GM18505 (cell line): ENCODE data around the gene IL21.

ENCODE experiments used
- ATAC-seq: cut with Tn5 transposase; IDR thresholded peaks from one replicate; pipeline ENCODE4 v1.9.1; 2021; ENCODE audit not compliant: unreplicated experiment
- POLR2A ChIP-seq: IDR thresholded peaks from 4 replicates; pipeline ENCODE4 v1.6.1; 2011; ENCODE audit warnings: borderline replicate concordance; ENCODE audit not compliant: insufficient read depth, insufficient read length; ENCODE audit errors: extremely low read depth

Gene IL21

GRCh38 chr4:122621016-122621507 is at the start of gene IL21:
TSS of gene IL21 (minus strand) at chr4:122621066. CDS start at chr4:122621011, 55 bp downstream.
- no peak for ATAC-seq
- no peak for TF ChIP-seq POLR2A

- TF ChIP-seq POLR2A = no peak
- ATAC-seq = no peak
Measured at GRCh38 chr4:122669911-122670738, 49.3 kb upstream of the IL21 start.

- ATAC-seq = no peak
- no peak for TF ChIP-seq POLR2A
Measured at GRCh38 chr4:122668241-122668640, 47.4 kb upstream of the IL21 start.

DNA sequence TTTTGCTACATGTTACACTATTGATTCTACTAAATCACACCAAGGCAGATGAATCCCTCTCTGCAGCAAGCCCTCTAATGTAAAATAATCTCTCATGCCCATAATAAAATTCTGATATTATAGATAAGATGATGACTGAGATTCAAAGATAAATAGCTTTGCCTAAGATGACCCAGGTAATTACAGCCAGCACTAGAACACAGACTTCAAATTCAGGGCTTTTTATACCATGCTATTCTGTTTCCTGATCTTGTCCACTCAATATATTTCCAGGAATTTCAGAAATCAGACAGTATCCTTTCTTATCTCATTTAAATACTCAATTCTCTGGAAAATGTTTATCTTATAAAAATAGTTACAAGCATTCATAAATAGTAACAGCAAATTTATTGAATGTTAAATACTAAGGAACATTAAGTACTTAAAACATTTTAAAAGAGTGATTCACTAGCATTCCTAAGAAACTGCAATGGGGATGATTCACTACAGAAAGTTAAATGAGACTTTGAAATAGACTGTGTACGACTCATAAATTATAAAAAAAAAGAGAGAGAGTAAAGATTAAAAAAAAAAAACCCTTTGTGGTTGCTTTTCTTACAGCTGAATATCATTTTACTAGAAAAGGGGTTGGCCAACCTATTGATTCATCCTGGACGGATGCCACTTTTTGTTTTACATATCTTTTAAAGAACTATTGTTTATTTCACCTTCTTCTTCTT is 45.8 kb upstream of the IL21 start:
- no peak for ATAC-seq

GRCh38 chr4:122665161-122665929 is 44.5 kb upstream of the IL21 start:
- TF ChIP-seq POLR2A = no peak
- no peak for ATAC-seq

More for the DNA sequence above, 45.8 kb upstream of the IL21 start:
- no peak for TF ChIP-seq POLR2A

- no peak for ATAC-seq
- TF ChIP-seq POLR2A = no peak
Measured at GRCh38 chr4:122663814-122664610, 43.1 kb upstream of the IL21 start.

DNA sequence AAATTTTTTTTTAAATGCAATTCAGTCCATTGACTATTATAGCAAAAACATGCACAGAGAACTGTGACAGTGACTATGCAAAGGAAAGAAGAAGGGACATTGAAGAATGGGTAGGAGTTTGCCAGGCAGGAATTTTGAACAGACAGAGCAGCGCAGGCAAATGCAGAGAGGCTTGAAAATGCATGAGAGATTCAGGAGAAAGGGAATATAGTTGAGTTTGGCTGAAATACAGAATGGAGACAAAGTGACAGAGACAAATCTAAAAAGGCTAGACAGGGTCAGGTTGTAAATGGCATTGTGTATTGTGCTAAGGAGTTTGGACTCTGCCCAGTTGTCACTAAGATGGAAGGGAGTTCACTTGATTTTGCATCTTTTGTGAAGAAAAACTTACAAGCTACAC is 42.4 kb upstream of the IL21 start:
- no peak for ATAC-seq
- no peak for TF ChIP-seq POLR2A

DNA sequence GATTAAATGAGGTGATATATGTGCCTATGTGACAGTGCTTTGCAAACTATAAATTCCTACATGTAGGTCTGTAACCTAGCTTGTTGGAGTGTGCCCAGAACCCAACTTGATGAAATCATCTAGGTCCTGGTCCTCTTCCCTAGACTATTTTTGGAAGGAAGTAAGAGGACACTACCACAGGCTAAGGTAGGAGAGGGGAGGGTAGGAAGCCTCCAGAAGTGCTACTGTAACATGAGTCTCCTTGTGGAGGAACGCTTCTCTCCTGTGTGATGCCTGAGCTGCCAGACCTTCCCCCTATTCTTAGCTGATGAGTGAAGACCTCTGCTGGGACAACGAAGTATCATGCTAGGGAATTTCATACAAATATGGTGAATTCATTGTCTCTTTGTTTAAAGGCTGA is 41.8 kb upstream of the IL21 start:
- no peak for ATAC-seq
- TF ChIP-seq POLR2A = no peak

DNA sequence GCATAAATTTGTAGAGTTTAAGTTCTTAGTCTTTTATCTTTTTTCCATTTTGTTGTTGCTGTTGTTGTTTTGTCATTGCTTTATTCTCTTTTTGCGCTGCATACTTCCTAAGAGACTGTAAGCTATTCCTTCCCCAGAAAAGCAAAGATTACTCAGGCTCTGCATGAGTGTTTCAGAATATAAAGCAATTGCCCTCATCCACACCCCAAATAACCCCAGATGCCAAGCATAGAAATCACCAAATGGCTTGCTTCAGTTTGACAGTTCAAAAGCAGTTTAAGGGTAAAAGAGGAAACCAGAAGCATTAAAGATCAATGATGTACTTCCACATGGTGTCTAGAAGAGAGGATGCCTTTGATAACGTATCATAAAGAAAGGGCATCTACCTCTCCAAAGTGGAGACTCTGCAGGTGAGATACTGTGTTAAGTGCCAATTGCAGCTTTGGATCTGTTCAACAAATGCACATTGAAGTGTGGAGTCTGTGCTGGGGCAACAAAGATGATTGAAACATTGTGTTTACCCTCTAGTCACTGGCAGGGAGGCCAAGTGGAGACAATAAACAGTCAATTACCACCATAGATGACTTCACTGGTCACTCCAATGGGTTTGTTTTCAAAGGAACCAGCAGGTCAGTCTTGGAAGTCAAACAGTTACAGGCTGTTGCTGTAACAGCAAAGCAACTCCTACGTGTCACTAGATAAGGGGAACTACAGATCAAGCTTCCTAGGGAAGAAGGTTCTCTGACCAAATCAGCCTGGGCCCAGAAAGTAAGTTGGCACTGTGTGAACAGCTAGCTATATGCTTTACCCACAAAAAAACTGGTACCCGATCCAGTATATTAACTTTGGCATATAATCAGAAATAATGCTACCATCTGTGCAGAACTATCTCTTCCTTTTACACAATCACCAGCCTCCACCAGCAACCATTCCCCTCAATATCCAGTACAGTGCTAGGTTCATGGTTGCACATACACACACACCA is 40.6 kb upstream of the IL21 start:
- no peak for TF ChIP-seq POLR2A
- no peak for ATAC-seq

GRCh38 chr4:122658818-122659295 is 38.0 kb upstream of the IL21 start:
- peak; percentile 82 for ATAC-seq
- TF ChIP-seq POLR2A = no peak

- ATAC-seq = no peak
- TF ChIP-seq POLR2A = no peak
Measured at GRCh38 chr4:122658377-122658776, 37.5 kb upstream of the IL21 start.
